GM21529 (cell line): ENCODE measurements around the gene PHLDA2.

Source experiments
- ATAC-seq: cut with Tn5 transposase; IDR thresholded peaks from one replicate; pipeline ENCODE4 v1.9.1; 2021; ENCODE audit not compliant: unreplicated experiment

PHLDA2 gene

DNA sequence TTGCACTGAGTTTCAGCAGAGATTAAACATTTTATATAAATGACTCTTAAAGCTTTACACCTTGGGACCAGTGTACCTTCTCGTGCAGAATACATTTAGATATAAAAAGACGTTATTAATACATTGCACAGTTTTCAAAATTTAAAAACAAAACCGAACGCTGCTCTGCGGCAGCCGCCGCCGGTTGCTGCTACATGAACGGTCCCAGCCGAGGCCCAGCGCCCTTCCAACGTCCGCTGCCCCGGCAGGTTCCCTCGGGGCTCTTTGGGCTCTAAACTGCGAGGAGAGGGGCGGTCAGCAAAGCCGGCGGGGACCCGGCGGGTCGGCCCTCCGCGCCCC lies 45.6 kb downstream of the PHLDA2 start:
- no peak for ATAC-seq

DNA sequence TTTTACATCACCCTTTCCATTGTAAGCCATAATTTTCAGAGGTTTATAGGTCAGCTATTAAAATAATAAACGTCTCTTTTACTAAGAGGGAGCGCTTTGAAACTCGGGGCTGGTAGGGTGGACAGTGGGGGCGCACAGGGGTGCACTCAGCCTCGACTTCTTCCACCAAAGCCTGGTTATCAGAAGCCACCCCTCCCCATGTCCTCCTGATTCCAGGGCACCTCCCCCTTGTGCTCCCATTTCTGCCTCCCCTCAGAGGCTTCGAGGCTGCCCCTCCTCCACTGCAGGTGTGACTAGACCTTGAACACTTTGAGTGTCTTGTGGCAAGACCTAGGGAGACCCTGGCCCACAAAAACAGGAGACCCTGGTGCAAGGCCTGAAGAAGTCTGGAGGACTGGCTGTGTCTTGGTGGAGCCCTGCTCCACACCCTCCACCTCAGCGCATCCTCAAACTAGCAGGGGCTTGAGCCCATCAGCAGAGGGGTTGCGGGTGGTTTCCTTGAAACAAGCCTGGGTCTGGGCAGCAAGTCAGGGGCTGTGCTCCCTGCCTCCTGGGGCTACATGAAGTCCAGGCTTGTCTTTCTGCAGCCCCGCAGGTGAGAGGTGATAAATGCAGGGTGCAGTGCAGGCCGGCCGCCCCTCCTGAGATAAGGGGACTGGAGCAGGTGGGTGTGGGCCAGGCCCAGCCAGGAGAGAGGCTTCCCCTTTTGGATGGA lies 46.7 kb downstream of the PHLDA2 start:
- no peak for ATAC-seq

DNA sequence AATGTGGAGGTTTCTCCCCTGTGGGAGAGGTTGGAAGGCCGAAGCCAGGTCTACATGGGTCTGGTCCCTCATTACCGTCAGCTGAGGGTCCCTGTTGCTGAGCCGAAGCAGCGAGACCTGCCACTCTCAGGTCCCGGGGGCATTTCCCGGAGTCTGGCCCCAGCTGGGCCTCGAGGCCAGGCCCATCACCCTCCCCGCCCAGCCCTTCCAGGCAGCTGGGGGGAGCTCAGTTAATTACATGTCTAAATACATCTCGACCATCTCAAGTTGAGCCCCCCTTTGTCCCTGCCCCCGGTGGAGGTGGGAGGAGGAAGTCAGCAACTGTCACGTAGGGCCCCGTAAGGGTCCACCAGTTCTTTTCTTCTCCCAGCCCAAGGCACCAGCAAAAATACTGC lies 47.2 kb downstream of the PHLDA2 start:
- ATAC-seq, result no peak

DNA sequence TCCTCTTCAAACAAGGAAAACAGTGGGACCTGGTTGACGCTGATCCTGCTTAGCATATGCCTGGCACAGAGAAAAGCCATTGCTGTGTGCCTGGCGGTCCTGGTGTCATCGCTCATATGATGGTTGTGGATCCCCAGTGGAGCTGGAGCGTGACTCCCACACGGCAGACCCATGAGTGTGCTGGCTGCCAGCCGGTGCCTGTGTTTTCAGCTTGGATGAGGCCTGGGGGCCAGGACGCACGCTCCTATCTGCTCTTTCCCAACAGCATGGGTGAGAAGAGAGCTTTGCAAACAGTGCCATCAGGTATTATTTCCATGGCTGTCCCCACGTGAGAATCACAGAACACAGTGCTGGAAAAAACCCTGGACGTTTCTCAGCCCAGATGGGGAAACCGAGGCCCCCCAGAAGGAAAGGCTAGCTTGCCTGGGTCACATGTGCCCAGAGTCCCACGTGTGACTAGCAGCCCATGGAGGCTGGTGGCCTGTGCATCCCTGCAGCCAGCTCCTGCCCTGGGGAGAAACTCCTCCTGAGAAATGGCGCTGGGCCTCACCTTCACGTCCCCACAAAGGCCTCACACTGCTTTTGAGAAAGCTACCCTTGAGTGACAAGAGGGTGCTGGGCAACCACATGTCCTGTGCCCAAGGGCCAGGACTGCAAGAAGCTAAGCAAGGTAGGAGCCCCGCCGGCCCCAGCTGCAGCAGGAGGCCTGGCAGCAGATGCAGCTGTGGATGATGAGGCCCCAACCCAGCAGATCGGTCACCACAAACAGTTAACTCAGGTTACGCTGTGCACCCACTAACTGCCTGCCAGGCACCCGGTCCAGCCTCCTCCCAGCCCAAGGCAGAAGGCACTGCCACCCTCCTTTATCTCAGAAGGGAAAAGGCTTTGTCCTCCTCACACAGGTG lies 47.9 kb downstream of the PHLDA2 start:
- no peak for ATAC-seq

DNA sequence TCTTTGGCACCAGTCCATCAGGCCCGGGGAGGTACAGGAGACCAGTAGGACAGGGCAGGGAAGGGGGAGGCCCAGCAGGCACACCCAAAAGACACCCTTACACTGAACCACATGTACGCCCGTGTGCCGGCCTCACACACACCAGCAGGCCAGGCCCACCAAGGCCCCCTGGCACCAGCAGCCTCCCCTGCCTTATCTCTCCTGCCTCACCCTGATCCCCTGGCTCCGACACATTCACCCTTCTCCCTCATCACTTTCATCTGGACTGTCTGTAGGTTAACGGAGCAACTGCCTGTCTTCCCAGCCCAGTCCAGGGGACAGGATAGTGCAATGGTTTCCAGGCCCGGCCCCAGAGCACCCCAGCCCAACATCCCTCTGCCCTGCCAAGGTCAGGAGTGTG lies 48.6 kb downstream of the PHLDA2 start:
- ATAC-seq, result no peak

DNA sequence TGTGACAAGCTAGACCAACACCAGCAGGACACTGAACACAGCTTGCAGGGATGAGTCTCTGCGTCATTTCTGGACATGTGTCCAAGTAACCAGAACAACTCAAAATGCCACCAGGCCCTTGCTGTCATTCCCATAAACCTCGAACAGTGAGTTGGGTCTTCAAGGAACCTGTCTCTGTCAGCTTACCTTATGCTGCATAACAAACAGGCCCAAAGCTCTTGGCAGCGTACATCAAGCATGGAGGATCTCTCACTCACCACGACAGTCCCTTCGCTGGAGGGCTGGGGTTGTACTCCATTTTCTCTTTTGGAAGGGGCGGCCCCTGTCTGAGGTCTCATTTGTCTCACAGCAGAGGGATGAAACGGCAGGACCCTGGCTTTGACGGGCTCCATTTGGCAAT lies 50.4 kb downstream of the PHLDA2 start:
- no peak for ATAC-seq
